Measurements from ENCODE around the gene CES4A.
"Not testable (repeated sequence)": the region's sequence is repeated elsewhere in the genome, so short reads cannot be mapped to it uniquely, and the experiment has no call there.

Gene CES4A

DNA sequence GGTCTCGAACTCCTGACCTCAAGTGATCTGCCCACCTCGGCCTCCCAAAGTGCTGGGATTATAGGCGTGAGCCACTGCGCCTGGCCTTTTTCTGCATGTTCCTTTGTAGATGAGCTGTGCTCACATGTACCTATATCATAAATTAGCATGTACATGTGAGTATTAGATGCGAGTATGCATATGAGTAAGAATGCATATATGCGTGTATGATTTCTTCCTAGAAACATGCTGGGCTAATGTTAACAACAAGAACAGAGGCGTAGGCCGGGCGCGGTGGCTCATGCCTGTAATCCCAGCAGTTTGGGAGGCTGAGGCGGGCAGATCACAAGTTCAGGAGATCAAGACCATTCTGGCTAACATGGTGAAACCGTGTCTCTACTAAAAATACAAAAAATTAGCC lies 5.2 kb downstream of the CES4A start:
- FAIRE-seq = not testable (repeated sequence)

DNA sequence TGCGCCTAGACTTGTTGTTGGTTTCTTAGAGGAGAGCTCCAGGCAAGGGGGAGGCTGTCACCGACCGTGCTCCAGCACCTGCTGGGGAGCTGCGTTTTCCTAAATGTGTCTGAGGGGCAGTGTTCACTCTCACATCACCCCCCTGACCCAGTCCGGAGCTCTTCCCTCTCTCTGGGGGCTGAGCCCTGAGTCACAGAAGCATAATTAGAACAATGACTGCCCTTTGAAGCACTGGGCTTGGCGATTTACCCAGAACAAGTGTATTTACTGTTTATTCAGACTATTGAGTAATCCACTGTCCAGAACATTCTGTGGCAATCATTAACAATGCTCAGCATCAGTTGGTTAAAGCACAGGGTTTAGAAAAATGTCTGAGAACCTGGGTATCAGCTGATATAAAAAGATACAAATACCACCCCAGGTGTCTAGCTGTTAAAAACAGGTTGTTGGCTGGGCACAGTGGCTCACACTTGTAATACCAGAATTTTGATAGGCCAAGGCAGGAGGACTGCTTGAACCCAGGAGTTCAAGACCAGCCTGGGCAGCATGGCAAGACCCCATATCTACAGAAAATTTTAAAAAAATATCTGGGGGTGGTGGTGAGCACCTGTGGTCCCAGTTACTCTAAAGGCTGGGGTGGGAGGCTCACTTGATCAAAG lies 8.1 kb downstream of the CES4A start:
- FAIRE-seq = no peak

DNA sequence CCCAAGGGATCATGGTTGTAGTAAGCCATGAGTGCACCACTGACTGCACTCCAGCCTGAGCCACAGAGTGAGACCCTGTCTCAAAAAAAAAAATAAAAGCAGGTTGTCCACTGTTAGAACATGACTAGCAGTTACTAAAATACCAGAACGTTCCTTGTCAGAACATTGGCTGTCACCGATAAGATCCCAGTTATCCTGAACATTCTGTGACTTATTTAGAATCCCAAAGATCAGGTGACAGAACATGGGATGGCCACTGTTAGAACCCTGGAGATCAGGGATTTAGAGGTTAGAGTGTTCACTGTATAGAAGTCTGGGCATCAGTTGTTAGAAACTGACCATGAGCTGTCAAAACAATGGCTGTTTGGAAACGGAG lies 8.6 kb downstream of the CES4A start:
- no peak for FAIRE-seq

- no peak for FAIRE-seq
Measured at GRCh38 chr16:67000384-67001351, 12.3 kb downstream of the CES4A start.

GRCh38 chr16:67001726-67002125 lies 13.3 kb downstream of the CES4A start:
- FAIRE-seq = no peak

DNA sequence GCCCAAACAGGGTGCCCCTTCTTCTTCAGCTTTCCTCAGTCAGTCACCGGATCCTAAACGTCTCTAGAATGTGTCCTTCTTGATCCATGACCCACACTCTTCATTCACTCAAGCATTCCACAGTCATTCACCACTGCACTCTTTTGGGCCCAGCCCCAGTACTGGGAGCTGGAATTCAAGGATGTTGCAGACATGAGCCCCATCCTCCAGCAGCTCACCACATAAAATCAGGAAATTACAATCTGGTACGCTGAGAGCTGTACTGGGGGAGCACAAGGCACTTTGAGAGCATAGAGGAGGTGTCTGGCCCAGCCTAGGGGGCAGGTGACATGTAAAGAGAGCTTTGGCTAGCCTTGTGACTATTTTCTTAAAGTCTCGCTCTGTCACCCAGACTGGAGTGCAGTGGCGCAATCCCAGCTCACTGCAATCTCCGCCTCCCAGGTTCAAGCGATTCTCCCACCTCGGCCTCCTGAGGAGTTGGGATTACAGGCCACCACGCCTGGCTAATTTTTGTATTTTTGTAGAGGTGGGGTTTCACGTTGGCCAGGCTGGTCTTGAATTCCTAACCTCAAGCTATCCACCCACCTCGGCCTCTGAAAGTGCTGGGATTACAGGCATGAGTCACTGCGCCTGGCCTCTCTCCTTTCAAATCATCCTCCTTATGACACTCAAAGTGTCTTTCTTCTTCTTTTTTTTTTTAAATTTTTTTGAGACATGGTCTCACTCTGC lies 18.7 kb downstream of the CES4A start:
- no peak for FAIRE-seq

- FAIRE-seq = no peak
Measured at GRCh38 chr16:67009158-67009557, 20.8 kb downstream of the CES4A start.

DNA sequence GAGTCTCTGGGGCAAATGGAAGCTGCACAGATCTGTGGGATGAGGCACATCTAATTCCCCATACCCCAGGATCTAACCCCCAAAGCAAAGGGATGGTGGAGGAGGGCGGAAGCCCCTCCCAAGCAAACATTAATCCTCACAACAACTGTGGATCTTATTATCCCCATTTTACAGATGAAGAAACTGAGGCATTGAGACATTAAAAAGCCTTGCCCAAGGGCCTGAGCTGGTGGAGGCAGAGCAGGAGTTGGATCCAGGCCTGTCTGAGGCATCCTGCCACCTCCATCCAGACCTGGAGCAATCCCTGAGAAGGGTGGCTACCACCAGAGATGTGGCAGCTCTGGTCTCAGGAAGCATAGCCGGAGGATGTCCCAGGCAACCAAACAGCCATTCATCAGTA lies 22.9 kb downstream of the CES4A start:
- FAIRE-seq = no peak

GRCh38 chr16:67013233-67013822 lies 24.9 kb downstream of the CES4A start:
- FAIRE-seq = no peak

GRCh38 chr16:67013823-67014633 lies 25.6 kb downstream of the CES4A start:
- no peak for FAIRE-seq

- no peak for FAIRE-seq
Measured at GRCh38 chr16:67014634-67015312, 26.4 kb downstream of the CES4A start.

DNA sequence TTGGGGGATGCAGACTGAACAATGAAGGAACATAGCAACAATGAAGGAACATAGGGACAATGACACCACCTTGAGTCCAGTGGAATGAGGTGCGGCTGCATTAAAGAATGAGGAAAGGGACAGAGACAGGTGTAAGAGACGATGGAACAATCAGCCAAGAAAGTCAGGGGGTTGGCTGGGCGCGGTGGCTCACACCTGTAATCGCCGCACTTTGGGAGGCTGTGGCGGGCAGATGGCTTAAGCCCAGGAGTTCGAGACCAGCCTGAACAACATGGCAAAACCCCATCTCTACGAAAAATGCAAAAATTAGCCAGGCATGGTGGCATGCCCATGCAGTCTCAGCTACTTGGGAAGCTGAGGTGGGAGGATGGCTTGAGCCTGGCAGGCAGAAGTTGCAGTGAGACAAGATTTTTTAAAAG lies 26.9 kb downstream of the CES4A start:
- no peak for FAIRE-seq

- no peak for FAIRE-seq
Measured at GRCh38 chr16:67016143-67016542, 27.8 kb downstream of the CES4A start.

GRCh38 chr16:67016681-67017420 lies 28.5 kb downstream of the CES4A start:
- FAIRE-seq = no peak

- FAIRE-seq = no peak
Measured at GRCh38 chr16:67017421-67017750, 29.0 kb downstream of the CES4A start.

DNA sequence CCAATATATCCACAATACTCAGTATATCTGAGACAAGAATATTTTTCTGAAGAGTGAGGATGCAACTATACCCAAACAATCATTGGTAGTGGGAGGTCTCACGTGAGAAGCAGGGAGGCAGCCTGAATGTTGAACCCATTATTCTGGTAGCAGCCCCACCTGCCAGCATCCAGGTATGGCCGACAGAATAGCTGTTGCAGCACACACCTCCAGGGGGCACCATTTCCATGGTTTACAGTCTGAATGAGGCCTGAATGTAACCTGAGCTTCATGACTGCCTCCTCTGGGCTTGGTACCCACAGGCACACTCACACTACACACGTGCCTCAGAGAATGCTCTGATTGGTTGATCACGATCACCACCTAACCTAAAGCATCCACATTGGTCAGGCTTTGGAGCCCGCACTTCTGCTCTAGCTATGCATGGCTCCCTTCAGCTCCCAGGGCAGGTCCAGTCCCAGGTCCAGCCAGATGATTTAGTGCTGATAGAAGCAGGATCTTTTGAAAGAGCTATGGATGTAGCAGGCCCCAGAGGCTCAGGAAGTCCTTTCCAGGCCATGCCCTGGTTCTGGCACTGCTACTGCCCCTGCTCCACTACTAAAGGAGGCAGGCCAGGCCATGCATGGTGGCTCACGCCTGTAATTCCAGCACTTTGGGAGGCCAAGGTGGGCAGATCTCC lies 29.6 kb downstream of the CES4A start:
- FAIRE-seq = no peak

DNA sequence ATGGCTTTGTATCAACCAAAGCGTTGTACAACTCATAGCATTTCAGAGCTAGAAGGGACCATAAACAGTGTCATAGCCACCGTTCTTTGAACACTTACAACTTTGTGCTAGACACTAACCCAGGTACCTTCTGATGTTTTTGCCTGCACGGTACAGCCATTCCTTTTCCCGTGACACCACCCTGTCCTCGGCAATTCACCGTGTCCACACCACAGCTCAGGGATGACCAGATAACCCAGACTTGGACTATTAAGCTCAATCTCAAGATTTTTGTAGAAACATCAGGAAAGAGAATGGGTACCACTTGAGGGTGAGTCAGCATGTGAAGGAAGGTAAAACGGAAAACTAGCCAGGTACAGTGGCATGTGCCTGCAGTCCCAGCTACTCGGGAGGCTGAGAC lies 30.8 kb downstream of the CES4A start:
- no peak for FAIRE-seq

GRCh38 chr16:67021321-67021720 lies 32.9 kb downstream of the CES4A start:
- no peak for FAIRE-seq

GRCh38 chr16:67022531-67023214 lies 34.3 kb downstream of the CES4A start:
- no peak for FAIRE-seq

DNA sequence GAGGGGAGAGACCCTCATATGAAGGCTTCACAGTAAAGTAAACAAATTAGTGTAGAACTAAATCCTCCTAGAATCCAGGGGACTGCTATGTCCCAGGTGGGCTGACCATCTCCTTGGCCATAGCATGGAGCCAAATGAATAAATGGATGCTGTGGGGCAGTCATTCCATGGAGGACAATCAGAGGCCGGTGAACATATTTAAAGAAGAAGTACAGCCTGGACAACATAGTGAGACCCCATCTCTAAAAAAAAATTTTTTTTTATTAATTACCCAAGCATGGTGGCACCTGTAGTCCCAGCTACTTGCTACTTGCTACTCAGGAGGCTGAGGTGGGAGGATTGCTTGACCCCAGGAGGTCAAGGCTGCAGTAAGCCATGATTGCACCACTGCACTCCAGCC lies 35.3 kb downstream of the CES4A start:
- no peak for FAIRE-seq

Measured in colon (tissue), 2 donors.